HG02885 (cell line): ENCODE results near the gene SYS1.

Experiments used
- ATAC-seq: cut with Tn5 transposase; IDR thresholded peaks from one replicate; pipeline ENCODE4 v1.9.1; 2021; ENCODE audit warnings: mild to moderate bottlenecking; ENCODE audit not compliant: unreplicated experiment, poor library complexity

Gene SYS1

GRCh38 chr20:45362804-45363610 is at the start of gene SYS1:
TSS of gene SYS1 (plus strand) at chr20:45363156. CDS start at chr20:45363532, 376 bp downstream.
- peak; percentile 85 for ATAC-seq

DNA sequence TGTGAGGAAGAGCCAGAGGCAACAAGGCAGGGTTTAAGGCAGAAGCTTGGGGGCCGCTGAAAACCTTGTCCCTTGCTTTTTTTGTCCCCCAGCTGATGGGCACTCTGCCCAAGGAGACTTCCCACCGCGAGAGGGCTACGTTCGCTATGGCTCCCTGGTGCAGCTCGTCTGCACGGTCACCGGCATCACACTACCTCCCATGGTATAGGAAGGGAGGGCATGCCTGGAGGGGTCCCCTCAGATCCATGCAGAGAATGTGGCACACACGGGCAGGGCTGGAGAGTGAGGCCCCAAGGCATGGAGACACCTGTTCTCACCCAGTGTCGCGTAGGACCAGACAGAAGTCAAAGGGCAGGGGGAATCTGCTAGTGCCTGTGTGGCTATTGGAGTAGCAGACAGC is 49.0 kb upstream of the SYS1 start:
- no peak for ATAC-seq

GRCh38 chr20:45315672-45316071 is 47.3 kb upstream of the SYS1 start:
- ATAC-seq = no peak

GRCh38 chr20:45316150-45317080 is 46.5 kb upstream of the SYS1 start:
- ATAC-seq = no peak

DNA sequence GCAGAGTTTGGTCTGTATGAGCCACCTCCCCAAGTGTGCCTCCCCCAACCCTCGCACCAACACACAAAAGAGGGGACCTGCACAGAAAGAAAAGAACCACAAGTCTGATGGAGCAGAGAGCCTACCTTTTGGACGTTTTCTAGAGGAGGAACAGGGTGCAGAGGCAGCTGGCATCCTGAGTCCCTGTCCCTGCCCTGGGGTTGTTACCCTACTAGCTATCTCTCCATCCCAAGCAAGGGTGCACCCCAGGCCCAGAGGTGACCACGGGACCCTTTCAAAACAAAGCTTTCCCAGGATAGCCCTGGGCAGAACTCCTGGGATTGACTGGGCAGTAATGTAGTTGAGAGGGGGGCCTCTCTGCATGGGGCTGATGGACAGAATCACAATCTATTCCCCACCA is 45.1 kb upstream of the SYS1 start:
- ATAC-seq = no peak

DNA sequence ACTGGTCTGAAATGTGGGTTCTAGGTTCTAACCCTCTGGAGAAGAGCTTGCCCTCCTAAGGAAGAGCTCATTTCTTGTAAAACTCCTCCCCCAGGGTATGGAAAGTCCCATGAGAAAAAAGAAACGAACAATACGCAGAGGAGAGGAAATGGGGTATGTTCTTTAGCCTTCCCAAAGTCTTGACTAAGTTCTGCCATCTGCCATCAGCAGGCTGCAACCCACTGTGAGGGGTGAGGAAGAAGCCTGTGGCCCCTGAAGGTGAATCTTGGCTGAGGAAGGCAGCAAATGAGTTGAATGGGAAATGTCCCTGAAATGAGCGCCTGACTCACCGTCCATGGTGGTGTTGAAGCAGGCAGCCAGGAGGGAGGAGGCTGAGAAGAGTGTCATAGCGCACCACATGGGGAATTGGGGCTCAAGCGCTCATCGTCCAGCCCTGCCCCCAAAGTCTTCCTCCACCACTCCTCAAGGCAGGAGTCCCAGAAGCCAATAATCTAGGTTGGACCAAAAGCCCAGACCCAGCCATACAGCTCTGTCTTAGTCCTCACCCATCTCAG is 44.5 kb upstream of the SYS1 start:
- ATAC-seq = no peak

- no peak for ATAC-seq
Measured at GRCh38 chr20:45318948-45319347, 44.0 kb upstream of the SYS1 start.

GRCh38 chr20:45320948-45321595 is 41.9 kb upstream of the SYS1 start:
- ATAC-seq = no peak

DNA sequence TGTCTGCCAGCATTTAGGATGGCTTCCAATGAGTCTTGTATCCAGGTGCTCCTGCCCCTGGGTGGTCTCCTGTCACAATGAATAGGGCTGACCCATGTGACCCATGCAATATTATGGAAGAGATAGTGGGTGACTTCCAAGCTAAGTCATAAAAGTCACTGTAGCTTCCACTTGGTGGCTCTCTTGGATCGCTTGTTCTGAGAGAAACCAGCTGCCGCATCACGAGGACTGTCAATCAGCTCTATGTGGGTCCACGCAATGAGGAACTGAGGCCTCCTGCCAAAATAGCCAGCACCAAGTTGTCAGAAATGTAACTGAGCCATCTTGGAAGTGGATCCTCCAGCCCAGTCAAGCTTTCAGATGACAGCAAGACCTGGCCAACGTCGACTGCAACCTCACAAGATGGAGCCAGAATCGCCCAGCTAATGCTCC is 40.0 kb upstream of the SYS1 start:
- ATAC-seq = no peak

DNA sequence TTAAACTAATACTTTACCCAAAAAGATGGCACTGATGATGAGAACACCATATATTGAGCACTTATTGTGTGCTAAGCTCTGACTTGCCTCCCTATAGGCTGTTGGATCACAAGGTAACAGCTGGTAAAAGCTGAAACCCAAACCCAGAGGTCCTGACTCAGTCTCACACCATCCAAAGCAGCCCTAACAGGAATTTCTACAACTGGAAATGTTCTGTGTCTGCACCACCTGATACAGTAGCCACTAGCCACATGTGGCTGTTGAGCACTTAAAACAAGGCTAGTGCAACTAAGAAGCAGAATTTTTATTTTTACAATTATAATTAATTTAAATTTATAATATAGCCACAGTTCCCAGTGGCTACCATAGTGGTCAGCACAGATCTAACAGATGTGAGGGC is 39.2 kb upstream of the SYS1 start:
- ATAC-seq = no peak

DNA sequence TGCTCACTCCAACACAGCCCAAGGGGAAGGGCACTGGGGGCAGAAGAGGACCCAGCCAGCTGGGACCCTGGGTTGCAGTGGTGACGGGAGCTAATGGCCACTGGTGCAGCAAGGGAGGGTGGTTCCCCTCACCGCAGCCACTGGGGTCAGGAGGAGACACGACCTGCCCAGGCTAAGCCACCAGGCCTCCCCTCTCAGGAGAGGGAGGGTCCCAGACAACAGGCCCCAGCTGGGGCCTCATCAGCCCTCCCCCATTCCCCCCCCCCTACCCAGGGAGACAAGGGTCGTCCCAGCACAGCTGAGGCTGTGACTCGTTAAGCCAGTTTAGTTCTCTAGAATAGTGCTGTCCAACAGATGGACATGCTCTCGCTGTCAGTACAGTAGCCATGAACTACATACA is 37.6 kb upstream of the SYS1 start:
- ATAC-seq = no peak

- no peak for ATAC-seq
Measured at GRCh38 chr20:45328451-45328850, 34.5 kb upstream of the SYS1 start.

GRCh38 chr20:45329497-45330319 is 33.2 kb upstream of the SYS1 start:
- no peak for ATAC-seq

GRCh38 chr20:45330476-45330875 is 32.5 kb upstream of the SYS1 start:
- no peak for ATAC-seq

DNA sequence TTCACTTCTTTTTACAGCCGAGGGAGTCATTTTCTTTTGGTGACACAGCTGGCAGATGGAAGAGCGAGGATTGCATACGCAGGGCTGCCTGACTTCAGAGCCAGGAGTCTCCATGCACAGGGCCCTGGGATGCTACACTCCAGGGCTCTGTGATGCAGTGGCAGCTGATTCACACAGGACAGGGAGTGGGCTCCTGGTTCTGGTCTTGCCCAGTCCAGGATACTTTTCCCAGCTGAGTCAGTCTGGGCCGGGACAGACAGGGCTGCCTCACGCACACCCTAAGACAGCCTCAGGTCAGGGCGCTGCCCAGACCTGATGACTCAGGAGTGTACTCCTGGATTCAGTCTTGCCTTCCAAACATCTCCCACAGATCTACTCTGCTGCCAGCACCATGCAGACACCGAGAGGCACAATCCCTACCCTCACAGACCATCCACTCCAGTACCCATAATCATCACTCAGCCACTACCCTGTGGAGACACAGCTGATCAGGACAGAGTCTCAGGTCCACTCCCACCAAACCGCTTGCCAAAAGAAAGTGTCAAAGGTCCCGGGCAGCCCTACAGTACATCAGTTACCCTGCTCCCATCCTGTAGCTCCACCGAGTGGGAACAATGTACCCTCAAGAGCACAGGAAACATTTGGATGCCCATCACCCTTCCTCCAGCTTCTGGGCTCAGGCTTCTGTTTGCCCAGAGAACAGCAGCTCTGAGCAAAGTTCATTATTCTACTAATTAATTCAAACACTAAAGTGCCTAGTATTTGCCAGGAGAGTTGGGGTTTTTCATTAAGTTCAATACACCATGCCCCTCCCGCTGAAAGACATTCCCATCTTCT is 26.2 kb upstream of the SYS1 start:
- no peak for ATAC-seq

DNA sequence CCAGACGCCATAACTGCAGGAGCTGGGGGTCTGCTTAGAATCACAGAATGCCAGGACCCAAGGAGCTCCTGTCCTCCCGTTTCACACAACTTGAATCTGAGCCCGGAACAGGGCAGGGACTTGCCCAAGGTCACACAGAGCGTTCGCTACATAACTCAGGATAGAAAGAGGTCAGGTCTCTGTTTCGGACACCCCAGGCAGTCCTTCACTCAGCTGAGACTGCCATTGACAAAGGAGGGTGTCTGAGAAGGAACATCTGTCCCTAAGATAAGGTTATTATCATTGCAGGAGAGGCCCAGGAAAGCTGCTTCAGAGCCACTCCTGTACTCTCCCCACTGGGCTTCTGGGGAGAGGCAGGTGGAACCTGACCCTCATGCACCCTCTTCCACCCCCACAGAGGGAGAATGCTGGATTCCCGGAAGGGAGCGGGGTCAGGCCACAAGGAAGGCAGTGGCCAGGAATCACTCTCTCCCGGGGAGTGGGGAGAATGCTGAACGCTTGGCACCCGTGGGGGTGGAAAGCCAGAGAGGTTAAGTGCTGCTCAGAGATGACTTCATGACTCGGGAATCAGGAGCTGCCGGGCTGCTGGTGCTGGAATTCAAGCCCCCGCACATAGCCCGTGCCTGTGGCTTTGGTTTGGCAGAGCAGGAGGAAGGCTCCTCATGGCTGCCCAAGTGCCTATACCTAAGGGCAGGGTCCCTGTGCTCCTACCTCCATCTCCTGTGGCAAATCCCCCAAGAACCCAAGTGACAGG is 25.4 kb upstream of the SYS1 start:
- no peak for ATAC-seq

DNA sequence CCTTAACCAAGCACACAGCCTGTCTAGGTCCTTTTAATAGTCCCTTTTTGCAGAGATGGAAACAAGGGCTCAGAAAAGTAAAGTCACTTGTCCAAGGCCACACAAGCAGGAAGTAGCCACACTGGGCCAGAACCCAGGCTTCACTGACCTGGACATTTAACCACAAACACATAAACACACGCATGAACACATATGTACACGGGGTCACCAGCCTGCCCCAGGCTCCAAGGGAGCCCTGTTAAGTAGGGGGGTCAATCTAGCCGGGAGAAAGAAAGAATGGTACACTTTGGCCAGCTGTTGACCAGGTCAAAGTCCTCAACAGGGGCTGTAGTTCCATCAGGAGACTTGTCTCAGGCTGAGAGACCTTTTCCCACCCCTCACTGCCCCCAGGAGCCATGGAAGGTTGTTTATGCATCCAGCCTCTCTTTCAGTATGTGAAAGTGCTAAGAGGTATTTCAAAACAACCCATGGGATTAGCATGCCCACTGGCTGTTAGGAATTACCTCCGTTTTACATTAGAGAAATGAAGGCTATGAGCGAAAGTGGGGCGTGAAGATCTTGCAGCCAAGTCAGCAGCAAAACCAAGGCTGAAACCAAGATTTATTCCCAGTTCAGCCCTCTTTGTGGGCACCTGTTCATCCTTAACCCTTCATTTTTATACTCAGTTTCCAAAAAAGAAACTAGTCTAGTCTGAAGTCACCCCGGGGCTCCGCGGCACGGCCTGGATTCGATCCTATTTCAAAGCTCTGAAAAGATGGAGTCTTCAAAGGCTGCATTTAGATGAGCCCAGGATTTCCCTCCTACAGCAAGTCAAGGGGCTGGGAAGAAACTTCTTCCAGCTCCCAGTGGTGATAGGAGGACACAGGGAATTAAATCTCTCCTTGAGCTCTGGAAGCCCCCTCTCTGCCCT is 24.6 kb upstream of the SYS1 start:
- no peak for ATAC-seq
